A549 (cell line): ENCODE measurements around the gene SRGAP3. TPM values are rescaled to one million over a fixed set of nuclear protein-coding genes. Genes with fewer than 3 reads are reported as not detected.

Experiments used
- ATAC-seq, 2 experiments: fragments of 200-7000 bp in 1 of 2; fragments of >200 bp in 1 of 2; cut with Nextera tagmentation in 1 of 2; cut with Tn5 transposase in 1 of 2; 3 replicates each; pipeline versions ENCODE4 v1.8.0 to v1.9.1; 2018 to 2020; ENCODE audit warnings: mild to moderate bottlenecking in 1 of 2, moderate library complexity in 1 of 2
- CTCF ChIA-PET: fragments of 300-600 bp; sonication (Branson Sonifier 250); formaldehyde crosslinking; extraction: SDS; loops from one replicate; lab custom pipeline; 2021; ENCODE audit warnings: antibody characterized with exemption, inconsistent platforms; lab: Yijun Ruan, JAX
- POLR2A ChIA-PET: fragments of 350-600 bp; formaldehyde crosslinking; extraction: SDS; loops from one replicate; lab custom pipeline; 2021; ENCODE audit warnings: antibody characterized with exemption, inconsistent platforms; lab: Yijun Ruan, JAX
- DNase-seq, 2 experiments: peaks; one replicate each; pipeline versions ENCODE4 v3.0.0 to v3.0.0-alpha.2; 2011 to 2016; ENCODE audit warnings: low read depth in 1 of 2, low spot score in 1 of 2
- FAIRE-seq: peaks from 2 replicates; lab custom pipeline; 2011; peaks lifted over from hg19 to GRCh38; lab: Jason Lieb, UNC
- H3K27ac ChIP-seq, 2 experiments: fragments of >200 bp; sonication (Bioruptor Twin); formaldehyde crosslinking; 3 replicates each; pipeline ENCODE4 v1.5.1; 2016 to 2017
- H3K4me1 ChIP-seq: fragments of >200 bp; sonication (Bioruptor Twin); formaldehyde crosslinking; 3 replicates; pipeline ENCODE4 v1.6.1; 2016
- H3K4me2 ChIP-seq: fragments of >200 bp; sonication (Bioruptor Twin); formaldehyde crosslinking; 3 replicates; pipeline ENCODE4 v1.6.1; 2016
- H3K4me3 ChIP-seq: fragments of >200 bp; sonication (Bioruptor Twin); formaldehyde crosslinking; 3 replicates; pipeline ENCODE4 v1.5.1; 2016
- H3K9me3 ChIP-seq: fragments of >200 bp; sonication (Bioruptor Twin); formaldehyde crosslinking; 3 replicates; pipeline ENCODE4 v1.6.1; 2016
- BHLHE40 ChIP-seq: IDR thresholded peaks from 2 replicates; pipeline ENCODE4 v1.6.1; 2012; ENCODE audit warnings: low read depth, low read length, inconsistent platforms
- CBX2 ChIP-seq: fragments of 200-600 bp; sonication (generic); IDR thresholded peaks from 2 replicates; pipeline ENCODE4 v1.6.1; 2016; ENCODE audit warnings: low read depth, mild to moderate bottlenecking, borderline replicate concordance
- CBX8 ChIP-seq: fragments of 200-600 bp; sonication (generic); IDR thresholded peaks from 2 replicates; pipeline ENCODE4 v1.6.1; 2016
- CEBPB ChIP-seq, 2 experiments: fragments of >200 bp in 1 of 2; sonication (Bioruptor Twin) in 1 of 2; formaldehyde crosslinking in 1 of 2; IDR thresholded peaks; 2 replicates each; pipeline ENCODE4 v1.6.1; 2012 to 2016
- EHMT2 ChIP-seq: fragments of 200-600 bp; sonication (generic); IDR thresholded peaks from 2 replicates; pipeline ENCODE4 v1.6.1; 2016; ENCODE audit warnings: antibody characterized with exemption, low read depth, mild to moderate bottlenecking, moderate library complexity
- GATA3 ChIP-seq: IDR thresholded peaks from 2 replicates; pipeline ENCODE4 v1.6.1; 2012; ENCODE audit warnings: borderline replicate concordance
- HDAC2 ChIP-seq: fragments of 200-600 bp; sonication (generic); IDR thresholded peaks from 2 replicates; pipeline ENCODE4 v1.6.1; 2016
- HOXB5 ChIP-seq: fragments of 250-450 bp; sonication (Bioruptor Pico); IDR thresholded peaks from 2 replicates; pipeline ENCODE4 v1.5.0; 2020; ENCODE audit warnings: mild to moderate bottlenecking, moderate library complexity
- JUNB ChIP-seq: fragments of >200 bp; sonication (Bioruptor Twin); formaldehyde crosslinking; IDR thresholded peaks from 2 replicates; pipeline ENCODE4 v1.6.1; 2016
- MAZ ChIP-seq: fragments of 150-350 bp; IDR thresholded peaks from 2 replicates; pipeline ENCODE4 v1.6.1; 2014; ENCODE audit warnings: antibody characterized with exemption, low read depth, low read length, borderline replicate concordance
- NFE2L2 ChIP-seq: fragments of 150-350 bp; conservative IDR thresholded peaks from 2 replicates; pipeline ENCODE4 v1.6.1; 2014; ENCODE audit warnings: low read length
- NPAS2 ChIP-seq: fragments of 250-450 bp; sonication (Bioruptor Pico); IDR thresholded peaks from 2 replicates; pipeline ENCODE4 v1.8.0; 2022; ENCODE audit warnings: mild to moderate bottlenecking, moderate library complexity, borderline replicate concordance
- NR3C1 ChIP-seq: fragments of >200 bp; sonication (Bioruptor Twin); formaldehyde crosslinking; IDR thresholded peaks from 3 replicates; pipeline ENCODE4 v1.6.1; 2017
- POLR2A ChIP-seq: IDR thresholded peaks from 2 replicates; pipeline ENCODE4 v1.6.1; 2012; ENCODE audit warnings: mild to moderate bottlenecking, low read length
- RNF2 ChIP-seq: fragments of 200-600 bp; sonication (generic); IDR thresholded peaks from 2 replicates; pipeline ENCODE4 v1.6.1; 2016; ENCODE audit warnings: low read depth, mild to moderate bottlenecking, antibody characterized with exemption, moderate library complexity, borderline replicate concordance
- SMC3 ChIP-seq: fragments of >200 bp; sonication (Bioruptor Twin); formaldehyde crosslinking; IDR thresholded peaks from 3 replicates; pipeline ENCODE4 v1.6.1; 2018; ENCODE audit warnings: inconsistent platforms
- TFCP2L1 ChIP-seq: fragments of 250-450 bp; sonication (Bioruptor Pico); IDR thresholded peaks from 2 replicates; pipeline ENCODE4 v1.5.0; 2021; ENCODE audit warnings: mild to moderate bottlenecking
- TP53 ChIP-seq: fragments of 250-450 bp; sonication (Bioruptor Pico); IDR thresholded peaks from 2 replicates; pipeline ENCODE4 v1.5.0; 2021; ENCODE audit warnings: mild to moderate bottlenecking, moderate library complexity
- ZNF302 ChIP-seq: fragments of 250-450 bp; sonication (Bioruptor Pico); IDR thresholded peaks from 2 replicates; pipeline ENCODE4 v1.9.0; 2021; ENCODE audit warnings: inconsistent platforms, mild to moderate bottlenecking, moderate library complexity
- ZSCAN20 ChIP-seq: fragments of 250-450 bp; sonication (Bioruptor Pico); IDR thresholded peaks from 2 replicates; pipeline ENCODE4 v1.8.0; 2022; ENCODE audit warnings: mild to moderate bottlenecking, moderate library complexity
- WGBS: methylation state at CpG from one replicate; pipeline ENCODE4 v1.1.6; 2017; ENCODE audit errors: missing lambda C conversion rate; 5-methylcytosine and 5-hydroxymethylcytosine counted together
- polyA plus RNA-seq, 4 experiments: library from polyadenylated mRNA; depleted of rRNA in 3 of 4; stranded (reverse); fragments of >200 nt; fragmentation: RNase III in 1 of 4; extraction: RNeasy Plus Mini Kit Qiagen cat#74134 plus additional on column Dnase treatment in 1 of 4; gene quantifications; 2 replicates in 3 of 4; 3 replicates in 1 of 4; pipeline ENCODE4 v1.2.3, GENCODE V29; 2011 to 2017
- TF ChIP-seq, protein P1 (sequence below): fragments of 200-600 bp; sonication (generic); IDR thresholded peaks from 2 replicates; pipeline ENCODE4 v1.6.1; 2016; ENCODE audit warnings: antibody characterized with exemption, mild to moderate bottlenecking, moderate library complexity
- TF ChIP-seq, protein P2 (sequence below): IDR thresholded peaks from 2 replicates; pipeline ENCODE4 v1.6.1; 2012
- TF ChIP-seq, protein P3 (sequence below): IDR thresholded peaks from 2 replicates; pipeline ENCODE4 v1.6.1; 2012

Gene SRGAP3
- polyA plus RNA-seq, 2 of the 4 experiments (the other 2 are of a cell fraction) = 1.6 to 2.5 TPM

DNA sequence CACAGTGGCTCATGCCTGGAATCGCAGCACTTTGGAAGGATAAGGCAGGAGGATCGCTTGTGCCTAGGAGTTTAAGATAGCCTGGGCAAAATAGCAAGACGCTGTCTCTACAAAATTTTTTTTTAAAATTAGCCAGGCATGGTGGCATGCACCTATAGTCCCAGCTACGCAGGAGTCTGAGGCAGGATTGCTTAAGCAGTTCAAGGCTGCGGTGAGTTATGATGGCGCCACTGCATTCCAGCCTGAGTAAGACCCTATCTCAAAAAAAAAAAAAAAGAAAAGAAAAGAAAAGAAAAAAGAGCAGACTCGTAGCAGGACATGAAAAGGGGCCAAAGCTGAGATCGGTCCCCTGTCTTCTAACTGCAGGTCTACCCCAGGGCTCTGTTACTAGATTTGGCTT, 18.9 kb downstream of the SRGAP3 start (continued):
- TF ChIP-seq, protein P1, sequence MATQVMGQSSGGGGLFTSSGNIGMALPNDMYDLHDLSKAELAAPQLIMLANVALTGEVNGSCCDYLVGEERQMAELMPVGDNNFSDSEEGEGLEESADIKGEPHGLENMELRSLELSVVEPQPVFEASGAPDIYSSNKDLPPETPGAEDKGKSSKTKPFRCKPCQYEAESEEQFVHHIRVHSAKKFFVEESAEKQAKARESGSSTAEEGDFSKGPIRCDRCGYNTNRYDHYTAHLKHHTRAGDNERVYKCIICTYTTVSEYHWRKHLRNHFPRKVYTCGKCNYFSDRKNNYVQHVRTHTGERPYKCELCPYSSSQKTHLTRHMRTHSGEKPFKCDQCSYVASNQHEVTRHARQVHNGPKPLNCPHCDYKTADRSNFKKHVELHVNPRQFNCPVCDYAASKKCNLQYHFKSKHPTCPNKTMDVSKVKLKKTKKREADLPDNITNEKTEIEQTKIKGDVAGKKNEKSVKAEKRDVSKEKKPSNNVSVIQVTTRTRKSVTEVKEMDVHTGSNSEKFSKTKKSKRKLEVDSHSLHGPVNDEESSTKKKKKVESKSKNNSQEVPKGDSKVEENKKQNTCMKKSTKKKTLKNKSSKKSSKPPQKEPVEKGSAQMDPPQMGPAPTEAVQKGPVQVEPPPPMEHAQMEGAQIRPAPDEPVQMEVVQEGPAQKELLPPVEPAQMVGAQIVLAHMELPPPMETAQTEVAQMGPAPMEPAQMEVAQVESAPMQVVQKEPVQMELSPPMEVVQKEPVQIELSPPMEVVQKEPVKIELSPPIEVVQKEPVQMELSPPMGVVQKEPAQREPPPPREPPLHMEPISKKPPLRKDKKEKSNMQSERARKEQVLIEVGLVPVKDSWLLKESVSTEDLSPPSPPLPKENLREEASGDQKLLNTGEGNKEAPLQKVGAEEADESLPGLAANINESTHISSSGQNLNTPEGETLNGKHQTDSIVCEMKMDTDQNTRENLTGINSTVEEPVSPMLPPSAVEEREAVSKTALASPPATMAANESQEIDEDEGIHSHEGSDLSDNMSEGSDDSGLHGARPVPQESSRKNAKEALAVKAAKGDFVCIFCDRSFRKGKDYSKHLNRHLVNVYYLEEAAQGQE = no peak
- TF ChIP-seq EHMT2 (no peak), RNF2 (no peak), TFCP2L1 (CRISPR knock-in tag) (no peak), BHLHE40 (no peak), SMC3 (no peak), JUNB (no peak)
- TF ChIP-seq, all 56 proteins: peak for 0

DNA sequence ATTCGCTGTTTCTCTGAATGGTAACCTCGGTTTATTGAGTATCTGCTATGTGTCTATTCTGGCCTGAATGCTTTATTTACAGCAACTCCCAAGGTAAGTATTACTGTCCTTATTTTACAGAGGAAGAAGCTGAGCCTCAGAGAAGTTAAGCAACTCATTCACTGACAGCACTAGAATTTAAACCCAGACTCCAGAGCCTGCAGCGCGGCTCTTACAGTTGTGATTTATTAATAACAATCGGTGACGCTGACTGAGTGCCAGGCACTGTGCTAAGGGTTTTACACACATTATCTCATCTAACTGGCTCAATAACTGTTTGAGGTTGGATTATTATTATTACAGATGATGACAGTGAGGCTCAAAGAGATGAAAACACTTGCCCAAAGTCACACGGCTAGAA, 19.6 kb downstream of the SRGAP3 start:
- CTCF ChIA-PET = no interaction called here
- Histone ChIP-seq H3K4me2 (no peak overlapping the region), H3K9me3 (no peaks in the 10 kb centered on the region), H3K27ac (no peak overlapping the region), H3K4me1 (no peaks in the 10 kb centered on the region), H3K4me3 (no peak overlapping the region)
- ATAC-seq = no peak
- TF ChIP-seq NR3C1 (no peak), NPAS2 (CRISPR knock-in tag) (no peak), ZSCAN20 (CRISPR knock-in tag) (no peak), TP53 (CRISPR knock-in tag) (no peak), CBX8 (no peak), CBX2 (no peak), HDAC2 (no peak), CEBPB (IDR thresholded peaks at IDR 0.05) (no peak), MAZ (no peak), HOXB5 (CRISPR knock-in tag) (no peak), POLR2A (no peak), NFE2L2 (no peak), GATA3 (no peak), ZNF302 (no peak)
- TF ChIP-seq, protein P1 = no peak
- TF ChIP-seq, protein P2, sequence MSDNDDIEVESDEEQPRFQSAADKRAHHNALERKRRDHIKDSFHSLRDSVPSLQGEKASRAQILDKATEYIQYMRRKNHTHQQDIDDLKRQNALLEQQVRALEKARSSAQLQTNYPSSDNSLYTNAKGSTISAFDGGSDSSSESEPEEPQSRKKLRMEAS = no peak
- TF ChIP-seq, protein P3, sequence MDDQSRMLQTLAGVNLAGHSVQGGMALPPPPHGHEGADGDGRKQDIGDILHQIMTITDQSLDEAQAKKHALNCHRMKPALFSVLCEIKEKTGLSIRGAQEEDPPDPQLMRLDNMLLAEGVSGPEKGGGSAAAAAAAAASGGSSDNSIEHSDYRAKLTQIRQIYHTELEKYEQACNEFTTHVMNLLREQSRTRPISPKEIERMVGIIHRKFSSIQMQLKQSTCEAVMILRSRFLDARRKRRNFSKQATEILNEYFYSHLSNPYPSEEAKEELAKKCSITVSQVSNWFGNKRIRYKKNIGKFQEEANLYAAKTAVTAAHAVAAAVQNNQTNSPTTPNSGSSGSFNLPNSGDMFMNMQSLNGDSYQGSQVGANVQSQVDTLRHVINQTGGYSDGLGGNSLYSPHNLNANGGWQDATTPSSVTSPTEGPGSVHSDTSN = no peak
- no peak for FAIRE-seq
- POLR2A ChIA-PET = no interaction called here
- no peak for DNase-seq
- whole genome bisulfite sequencing = 77% methylated on average over 7 of the region's 7 CpGs
